ENCODE measurements around the gene SYNGR4.

- TF ChIP-seq CTCF (IDR thresholded peaks at IDR 0.05) (no peak), EZH2 (IDR thresholded peaks at IDR 0.05; ENCODE audit: borderline replicate concordance, insufficient read depth, low read depth, low read length, poor library complexity, severe bottlenecking) (no peak)
Observed at GRCh38 chr19:48417421-48417820, 53.3 kb downstream of the SYNGR4 start.
